OCI-LY3 (cell line): ENCODE results near the gene TNP2.

Experiments used
- CTCF ChIP-seq: fragments of 200-600, 300-600 bp; sonication (generic); IDR thresholded peaks from 2 replicates; pipeline ENCODE4 v1.5.1; 2014; ENCODE audit warnings: antibody characterized with exemption, low read length, low read depth
- EZH2phosphoT487 ChIP-seq: fragments of 200-600 bp; shearing (Covaris generic); IDR thresholded peaks from 2 replicates; pipeline ENCODE4 v1.6.1; 2018; ENCODE audit warnings: antibody characterized with exemption, mixed run types, low read depth

- TF ChIP-seq CTCF (no peak), EZH2phosphoT487 (no peak)
These were observed 23.8 kb downstream of the TNP2 start for GRCh38 chr16:11245222-11245737.
